Effector memory CD8-positive, alpha-beta T cell (primary cell): ENCODE measurements around the gene BRI3.

Source experiments
- ATAC-seq: fragments of 150-1000 bp; cut with Tn5 transposase; replicated peaks from 2 replicates; pipeline ENCODE4 v1.10.0; 2021; ENCODE audit warnings: mild to moderate bottlenecking, moderate library complexity
- DNase-seq, 3 experiments: peaks; one replicate each; pipeline ENCODE4 v3.0.0; 2021
- H3K27ac Mint-ChIP-seq, 2 donors: one replicate each; pipeline ENCODE4 v1.8.0; 2022; ENCODE audit warnings: mild to moderate bottlenecking in 2 of 2, mixed read lengths in 2 of 2, moderate library complexity in 2 of 2
- H3K27me3 Mint-ChIP-seq, 2 donors: one replicate each; pipeline ENCODE4 v1.8.0; 2022; ENCODE audit warnings: mixed read lengths in 2 of 2
- H3K36me3 Mint-ChIP-seq: one replicate; pipeline ENCODE4 v1.8.0; 2022; ENCODE audit warnings: mild to moderate bottlenecking, moderate library complexity, mixed read lengths; ENCODE audit not compliant: insufficient read depth
- H3K4me1 Mint-ChIP-seq, 2 donors: one replicate each; pipeline ENCODE4 v1.8.0; 2022; ENCODE audit warnings: low read depth in 2 of 2, mixed read lengths in 2 of 2
- H3K4me3 Mint-ChIP-seq, 2 donors: one replicate each; pipeline ENCODE4 v1.8.0; 2022; ENCODE audit warnings: mild to moderate bottlenecking in 2 of 2, mixed read lengths in 2 of 2, moderate library complexity in 2 of 2
- H3K9me3 Mint-ChIP-seq, 2 donors: one replicate each; pipeline ENCODE4 v1.8.0; 2022; ENCODE audit warnings: mixed read lengths in 2 of 2

The BRI3 gene

DNA sequence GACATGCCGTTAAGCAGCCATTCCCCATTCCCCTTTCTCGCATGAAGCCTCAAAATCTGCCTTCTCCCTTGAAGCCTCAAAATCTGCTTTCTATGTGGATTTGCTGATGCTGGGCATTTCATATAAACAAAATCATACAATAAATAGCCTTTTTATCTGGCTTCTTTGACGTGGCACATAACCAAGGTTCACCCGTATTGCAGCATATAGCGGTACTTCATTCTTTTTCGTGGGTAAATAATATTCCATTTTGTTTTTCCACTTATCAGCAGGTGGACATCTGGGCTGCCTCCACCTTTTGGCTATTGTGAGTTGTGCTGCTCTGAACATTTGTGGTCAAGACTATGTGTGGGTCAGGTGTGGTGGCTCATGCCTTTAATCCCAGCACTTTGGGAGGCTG lies 57.0 kb downstream of the BRI3 start:
- Mint-ChIP-seq H3K9me3 (no peaks in the 10 kb centered on the region), H3K27ac (no peak overlapping the region), H3K36me3 (peaks cover 7% of the 10 kb centered on the region), H3K27me3 (peaks cover 0 to 11% of the 10 kb centered on the region in 2 donors), H3K4me1 (no peaks in the 10 kb centered on the region), H3K4me3 (no peak overlapping the region)
- no peak for ATAC-seq
- DNase-seq = no peak

DNA sequence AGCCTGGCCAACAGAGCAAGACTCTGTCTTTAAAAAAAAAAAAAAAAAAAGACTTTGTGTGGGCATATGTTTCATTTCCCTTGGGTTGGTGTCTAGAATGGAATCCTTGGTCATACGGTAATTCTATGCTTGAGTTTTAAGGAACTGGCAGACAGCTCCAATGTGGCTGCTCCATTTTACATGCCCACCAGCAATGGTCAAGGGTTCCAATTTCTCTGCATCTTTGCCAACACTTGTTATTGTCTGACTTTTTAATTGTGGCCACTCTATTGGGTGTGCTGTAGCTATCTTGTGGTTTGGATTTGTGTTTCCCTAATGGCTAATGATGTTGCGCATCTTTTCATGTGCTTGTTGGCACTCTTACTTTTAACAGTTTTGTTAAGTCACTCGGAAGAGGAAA lies 57.6 kb downstream of the BRI3 start:
- Mint-ChIP-seq H3K27ac (no peak overlapping the region), H3K36me3 (peaks cover 7% of the 10 kb centered on the region), H3K9me3 (no peaks in the 10 kb centered on the region), H3K27me3 (peaks cover 0 to 11% of the 10 kb centered on the region in 2 donors), H3K4me1 (no peaks in the 10 kb centered on the region), H3K4me3 (no peak overlapping the region)
- ATAC-seq = no peak
- no peak for DNase-seq

DNA sequence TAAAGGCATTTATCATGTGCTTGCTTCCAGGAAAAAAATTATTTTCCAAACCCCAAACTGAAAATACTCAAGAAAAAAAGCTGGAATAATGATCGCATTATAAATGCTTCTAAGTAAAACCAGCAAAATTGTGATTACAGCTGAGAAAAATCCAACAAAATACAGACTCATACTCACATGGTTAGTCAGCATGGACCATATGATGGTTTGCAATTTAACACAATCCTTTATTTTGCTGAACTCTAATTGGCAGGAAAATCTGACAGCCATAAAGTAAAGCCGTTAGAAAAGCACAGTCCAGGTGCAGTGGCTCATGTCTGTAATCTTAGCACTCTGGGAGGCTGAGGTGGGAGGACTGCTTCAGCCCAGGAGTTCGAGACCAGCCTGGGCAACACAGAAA lies 59.6 kb downstream of the BRI3 start:
- Mint-ChIP-seq H3K9me3 (no peaks in the 10 kb centered on the region), H3K36me3 (peaks cover 7% of the 10 kb centered on the region)
- DNase-seq = no peak

More for the DNA sequence above, 59.6 kb downstream of the BRI3 start:
- Mint-ChIP-seq H3K4me1 (no peaks in the 10 kb centered on the region), H3K27ac (no peak overlapping the region), H3K27me3 (no peaks in the 10 kb centered on the region), H3K4me3 (no peak overlapping the region)
- ATAC-seq = no peak
